GM12878 (cell line): ENCODE results near the gene B4GALT5. TPM values are rescaled to one million over a fixed set of nuclear protein-coding genes. Genes with fewer than 3 reads are reported as not detected.

Source experiments
- ATAC-seq: fragments of 200-7000 bp; cut with Tn5 transposase; 3 replicates; pipeline ENCODE4 v1.9.1; 2020; ENCODE audit warnings: mild to moderate bottlenecking, moderate library complexity
- BruUV-seq: library from RNA; stranded (reverse); fragments of 400-500 nt; replicated peaks from 2 replicates; lab custom pipeline; 2021; lab: Mats Ljungman, UMichigan
- CTCF ChIA-PET: fragments of 300-600 bp; sonication (Branson Sonifier 250); formaldehyde crosslinking; extraction: SDS; loops from one replicate; lab custom pipeline; 2021; ENCODE audit warnings: inconsistent platforms; lab: Yijun Ruan, JAX
- POLR2A ChIA-PET: fragments of 350-600 bp; formaldehyde crosslinking; extraction: SDS; loops from one replicate; lab custom pipeline; 2021; ENCODE audit warnings: inconsistent platforms; lab: Charles Lee
- RAD21 ChIA-PET: fragments of 300-600 bp; sonication (Branson Sonifier 250); formaldehyde crosslinking; loops from one replicate; lab custom pipeline; 2023; ENCODE audit warnings: antibody characterized with exemption; ENCODE audit not compliant: unreplicated experiment; lab: Charles Lee
- SMC1A ChIA-PET: fragments of 300-600 bp; sonication (Branson Sonifier 250); formaldehyde crosslinking; loops from one replicate; lab custom pipeline; 2023; ENCODE audit not compliant: unreplicated experiment, uncharacterized antibody; lab: Charles Lee
- DNase-seq: peaks from one replicate; pipeline ENCODE4 v3.0.0-alpha.2; 2011; ENCODE audit warnings: low read depth, low spot score
- FAIRE-seq: peaks from 3 replicates; lab custom pipeline; 2011; peaks lifted over from hg19 to GRCh38; lab: Jason Lieb, UNC
- H2AFZ ChIP-seq: 2 replicates; pipeline ENCODE4 v1.6.0; 2011; ENCODE audit warnings: low read depth, low read length, control low read depth; ENCODE audit not compliant: control insufficient read depth
- H3K27ac ChIP-seq: 2 replicates; pipeline ENCODE4 v1.5.1; 2011; ENCODE audit warnings: control low read depth; ENCODE audit not compliant: control insufficient read depth, insufficient read depth
- H3K27me3 ChIP-seq, 2 experiments: replicated peaks in 1 of 2; 2 replicates each; pipeline versions ENCODE4 v1.6.0 to v1.6.1; 2011; ENCODE audit warnings: low read length in 1 of 2; ENCODE audit not compliant: control insufficient read depth in 2 of 2, insufficient read depth in 2 of 2
- H3K36me3 ChIP-seq, 2 experiments: 2 replicates each; pipeline ENCODE4 v1.5.1; 2011; ENCODE audit warnings: low read length in 1 of 2; ENCODE audit not compliant: control insufficient read depth in 2 of 2, insufficient read depth in 2 of 2
- H3K4me1 ChIP-seq: 2 replicates; pipeline ENCODE4 v1.6.1; 2011; ENCODE audit warnings: mild to moderate bottlenecking, low read length, moderate library complexity, mixed read lengths; ENCODE audit not compliant: control insufficient read depth, insufficient read depth
- H3K4me2 ChIP-seq: 2 replicates; pipeline ENCODE4 v1.6.0; 2011; ENCODE audit warnings: control low read depth; ENCODE audit not compliant: control insufficient read depth, insufficient read depth
- H3K4me3 ChIP-seq: fragments of 200-600 bp; sonication (generic); 2 replicates; pipeline ENCODE4 v1.5.1; 2016
- H3K79me2 ChIP-seq: 2 replicates; pipeline ENCODE4 v1.6.0; 2011; ENCODE audit warnings: low read length; ENCODE audit not compliant: control insufficient read depth, insufficient read depth
- H3K9ac ChIP-seq: 2 replicates; pipeline ENCODE4 v1.8.0; 2011; ENCODE audit warnings: low read length, control low read depth, mixed read lengths; ENCODE audit not compliant: control insufficient read depth, insufficient read depth
- H3K9me3 ChIP-seq: replicated peaks from 3 replicates; pipeline ENCODE4 v1.5.1; 2011; ENCODE audit warnings: mild to moderate bottlenecking, low read length; ENCODE audit not compliant: control insufficient read depth, insufficient read depth
- H4K20me1 ChIP-seq: 2 replicates; pipeline ENCODE4 v1.6.0; 2011; ENCODE audit not compliant: control insufficient read depth, insufficient read depth
- DPF2 ChIP-seq: fragments of 450-650 bp; IDR thresholded peaks from 2 replicates; pipeline ENCODE4 v1.6.1; 2017; ENCODE audit warnings: mild to moderate bottlenecking
- EGR1 ChIP-seq, 2 experiments: IDR thresholded peaks; 1 replicate in 1 of 2; 2 replicates in 1 of 2; pipeline ENCODE4 v1.6.1; 2011 to 2012; ENCODE audit warnings: low read depth in 2 of 2, low read length in 2 of 2, borderline replicate concordance in 1 of 2, mild to moderate bottlenecking in 1 of 2, moderate library complexity in 1 of 2
- ESRRA ChIP-seq: IDR thresholded peaks from 2 replicates; pipeline ENCODE4 v1.6.1; 2012; ENCODE audit warnings: mild to moderate bottlenecking, low read length, improper control_type of control experiment
- IRF5 ChIP-seq: fragments of 450-650 bp; IDR thresholded peaks from 2 replicates; pipeline ENCODE4 v1.6.1; 2017; ENCODE audit warnings: borderline replicate concordance
- MLLT1 ChIP-seq: fragments of 450-650 bp; IDR thresholded peaks from 2 replicates; pipeline ENCODE4 v1.6.1; 2016; ENCODE audit warnings: mild to moderate bottlenecking
- SREBF1 ChIP-seq: IDR thresholded peaks from 2 replicates; pipeline ENCODE4 v1.6.1; 2012; ENCODE audit warnings: mild to moderate bottlenecking, low read length
- TAF1 ChIP-seq: IDR thresholded peaks from 2 replicates; pipeline ENCODE4 v1.6.1; 2011; ENCODE audit warnings: mild to moderate bottlenecking, low read depth, low read length, borderline replicate concordance
- WGBS: methylation state at CpG from one replicate; pipeline ENCODE4 v1.1.6; 2016; ENCODE audit warnings: low lambda C conversion rate; ENCODE audit not compliant: insufficient replicate concordance, insufficient coverage; ENCODE audit errors: missing lambda C conversion rate; 5-methylcytosine and 5-hydroxymethylcytosine counted together
- in situ Hi-C: fragments of 300-500 bp; cut with MboI; formaldehyde crosslinking; loops from 9 replicates; pipeline ENCODE4 v1.14.3; 2018; ENCODE audit warnings: mixed read lengths
- intact Hi-C: fragments of 100-400 bp; cut with micrococcal nuclease; formaldehyde crosslinking; loops from one replicate; pipeline ENCODE4 v1.14.2; 2022; ENCODE audit not compliant: unreplicated experiment
- polyA plus RNA-seq, 11 experiments: library from polyadenylated mRNA; depleted of rRNA in 4 of 11; unstranded in 6 of 11; stranded (reverse) in 5 of 11; fragments of >200 nt; fragmentation: Nextera tagmentation in 4 of 11; fragmentation: Illumina TruSeq in 1 of 11; extraction: Ambion mirVana in 4 of 11; extraction: Trizol in 1 of 11; gene quantifications; 1 replicate in 1 of 11; 2 replicates in 10 of 11; pipeline versions ENCODE4 v1.2.1 to v1.2.3, GENCODE V29; 2011 to 2016; ENCODE audit warnings: inconsistent platforms in 2 of 11, missing spikeins in 2 of 11, low read depth in 1 of 11
- total RNA-seq, 4 experiments: library from RNA; depleted of rRNA in 3 of 4; stranded (reverse); fragments of >200 nt in 3 of 4; fragmentation: Illumina TruSeq in 1 of 4; extraction: Trizol in 1 of 4; gene quantifications; 2 replicates each; pipeline versions ENCODE4 v1.2.1 to v1.2.3, GENCODE V29; 2013 to 2021

The B4GALT5 gene
- total and polyA plus RNA-seq, 10 of the 15 experiments (the other 5 are each of a cell fraction or from before 2014, with no cell fraction given), result 2.0 to 55.5 (median 20.2) TPM

GRCh38 chr20:49712646-49712995, 1.1 kb downstream of the B4GALT5 start:
- Histone ChIP-seq H3K27ac (peak overlapping the region; percentile 80), H3K4me2 (peak overlapping the region; percentile 36), H3K79me2 (peaks cover 62% of the 10 kb centered on the region), H3K9me3 (no peaks in the 10 kb centered on the region), H3K36me3 (no peaks in the 10 kb centered on the region), H3K4me3 (peak overlapping the region; percentile 97), H3K4me1 (peaks cover 5% of the 10 kb centered on the region; the same call in 1 of the 2 replicates), H3K9ac (peak overlapping the region; percentile 80), H4K20me1 (no peaks in the 10 kb centered on the region), H3K27me3 (no peaks in the 10 kb centered on the region), H2AFZ (no peak overlapping the region; the same call in 1 of the 2 replicates)
- 6% methylated on average over 1 of the region's 6 CpGs for WGBS
- ChIA-PET RAD21 (interaction anchor here (0.8 to 6.2 kb wide), 7 partner anchors 14 to 89 kb away, joined by 3 to 49 read pairs (median 30); no protein-coding TSS in a partner anchor), CTCF (interaction anchor here (0.7 to 1.2 kb wide), 2 partner anchors 19 to 92 kb away, joined by 3 read pairs; no protein-coding TSS in a partner anchor), SMC1A (interaction anchor here (0.7 to 5.7 kb wide), 7 partner anchors 21 to 92 kb away, joined by 3 to 51 read pairs (median 4); no protein-coding TSS in a partner anchor), POLR2A (interaction anchor here (1.2 kb wide), 1 partner anchor 73 kb away, joined by 3 read pairs; no protein-coding TSS in a partner anchor)
- ATAC-seq, result peak; percentile 37
- intact Hi-C loops (loop anchor here (5.0 kb wide), 1 partner anchor 90 kb away; no protein-coding TSS in a partner anchor), in situ Hi-C loops (no loop called here)
- TF ChIP-seq EGR1 (IDR thresholded peaks at IDR 0.05; ENCODE audit: borderline replicate concordance in 1 of 2, low read depth in 2 of 2, low read length in 2 of 2) (0 out of 3 replicates have a peak, but pooled peaks of 1 of the 2 experiments have one; percentile 13), TAF1 (no peak)
- no peak for DNase-seq
- FAIRE-seq, result no peak
- no TSS peak for BruUV-seq

GRCh38 chr20:49712118-49712517, 1.6 kb downstream of the B4GALT5 start:
- H3K36me3 ChIP-seq, result no peaks in the 10 kb centered on the region
- in situ Hi-C loops (no loop called here), intact Hi-C loops (loop anchor here (5.0 kb wide), 1 partner anchor 90 kb away; no protein-coding TSS in a partner anchor)
- peak overlapping the region; percentile 97 for H3K4me3 ChIP-seq
- WGBS, result 56% methylated on average over 4 of the region's 4 CpGs
- H3K79me2 ChIP-seq, result peaks cover 66% of the 10 kb centered on the region
- H3K4me1 ChIP-seq, result peaks cover 5% of the 10 kb centered on the region; the same call in 1 of the 2 replicates
- no TSS peak for BruUV-seq
- H3K27me3 ChIP-seq, result no peaks in the 10 kb centered on the region
- POLR2A ChIA-PET, result interaction anchor here (0.8 to 2.9 kb wide), 5 partner anchors 13 to 224 kb away, joined by 3 to 11 read pairs (median 7); partner anchors contain the start of gene RNF114
- no peak for FAIRE-seq
- DNase-seq, result no peak
- SMC1A ChIA-PET, result interaction anchor here (0.7 to 9.3 kb wide), 20 partner anchors 15 to 136 kb away, joined by 3 to 89 read pairs (median 6); partner anchors contain the start of gene SLC9A8
- no peaks in the 10 kb centered on the region for H4K20me1 ChIP-seq
- RAD21 ChIA-PET, result interaction anchor here (0.8 to 6.2 kb wide), 9 partner anchors 13 to 101 kb away, joined by 3 to 49 read pairs (median 14); partner anchors contain the start of gene SLC9A8
- no peaks in the 10 kb centered on the region for H3K9me3 ChIP-seq
- H2AFZ ChIP-seq, result no peak overlapping the region
- TF ChIP-seq ESRRA (peak; percentile 81), MLLT1 (0 out of 2 replicates have a peak, but pooled peaks have one; percentile 6), IRF5 (no peak), DPF2 (no peak), SREBF1 (no peak)
- peak overlapping the region; percentile 36 for H3K4me2 ChIP-seq
- CTCF ChIA-PET, result interaction anchor here (1.1 to 2.3 kb wide), 5 partner anchors 12 to 171 kb away, joined by 3 to 7 read pairs (median 4); no protein-coding TSS in a partner anchor
- peak overlapping the region; percentile 80; the same call in 1 of the 2 replicates for H3K9ac ChIP-seq
- peak overlapping the region; percentile 40; the same call in 1 of the 2 replicates for H3K27ac ChIP-seq
- no peak for ATAC-seq
